AG20443 (cell line): ENCODE measurements around the gene PDGFRA.
A peak's percentile ranks its signal among the peaks of the same experiment; 100 is the strongest.
"Not testable (repeated sequence)": the region's sequence is repeated elsewhere in the genome, so short reads cannot be mapped to it uniquely, and the experiment has no call there.

Source experiments
- DNase-seq: peaks from one replicate; pipeline ENCODE4 v3.0.0; 2012; ENCODE audit warnings: low spot score, mixed read lengths

The PDGFRA gene

GRCh38 chr4:54320826-54321685, 92.0 kb downstream of the PDGFRA start:
- DNase-seq: no peak

- peak; percentile 81 for DNase-seq
Measured at GRCh38 chr4:54322818-54323417, 93.8 kb downstream of the PDGFRA start.

- DNase-seq: no peak
Measured at GRCh38 chr4:54330896-54331295, 101.8 kb downstream of the PDGFRA start.

DNA sequence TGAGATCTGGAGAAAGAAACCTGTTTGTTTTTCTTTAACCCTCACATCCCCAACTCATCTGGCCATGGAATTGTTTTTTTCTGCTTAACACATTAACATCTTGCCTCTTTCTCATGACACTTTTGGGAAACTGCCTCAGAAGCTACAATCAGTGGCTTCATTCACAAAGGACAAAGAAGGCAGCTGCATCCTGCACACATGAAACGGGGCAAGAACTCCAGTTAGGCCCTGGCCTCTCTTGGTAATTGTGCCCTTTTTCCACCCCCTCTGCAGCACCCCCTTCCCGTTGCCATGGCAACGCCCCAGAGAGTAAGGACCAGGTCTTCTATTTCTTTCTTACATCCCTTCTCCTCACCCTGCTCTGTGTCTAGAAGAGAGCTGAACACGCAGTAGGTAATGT, 103.4 kb downstream of the PDGFRA start:
- no peak for DNase-seq

GRCh38 chr4:54333657-54334056, 104.6 kb downstream of the PDGFRA start:
- DNase-seq: no peak

GRCh38 chr4:54334769-54335168, 105.7 kb downstream of the PDGFRA start:
- DNase-seq: not testable (repeated sequence)

- DNase-seq: no peak
Measured at GRCh38 chr4:54337009-54337408, 107.9 kb downstream of the PDGFRA start.

GRCh38 chr4:54342067-54342466, 113.0 kb downstream of the PDGFRA start:
- DNase-seq: not testable (repeated sequence)
